GM23248 (cell line): ENCODE data around the gene DLG2. TPM values are rescaled to one million over a fixed set of nuclear protein-coding genes. Genes with fewer than 3 reads are reported as not detected.

Experiments
- DNase-seq: peaks from one replicate; pipeline ENCODE4 v3.0.0-alpha.2; 2015
- H2AFZ ChIP-seq: fragments of 200-600 bp; sonication (generic); 2 replicates; pipeline ENCODE4 v1.6.1; 2016; ENCODE audit warnings: antibody characterized with exemption
- H3F3A ChIP-seq: fragments of 200-600 bp; sonication (generic); 2 replicates; pipeline ENCODE4 v1.6.1; 2016; ENCODE audit warnings: mild to moderate bottlenecking, antibody characterized with exemption, mixed run types; ENCODE audit not compliant: insufficient read depth
- H3K27ac ChIP-seq: fragments of 200-600 bp; sonication (generic); 2 replicates; pipeline ENCODE4 v1.5.1; 2016; ENCODE audit warnings: mild to moderate bottlenecking
- H3K27me3 ChIP-seq: fragments of 200-600 bp; sonication (generic); replicated peaks from 2 replicates; pipeline ENCODE4 v1.6.1; 2016; ENCODE audit warnings: mild to moderate bottlenecking; ENCODE audit not compliant: insufficient read depth
- H3K36me3 ChIP-seq: fragments of 200-600 bp; sonication (generic); 2 replicates; pipeline ENCODE4 v1.6.1; 2016; ENCODE audit warnings: low read depth, mild to moderate bottlenecking
- H3K4me1 ChIP-seq: fragments of 200-600 bp; sonication (generic); 2 replicates; pipeline ENCODE4 v1.6.1; 2016; ENCODE audit warnings: mild to moderate bottlenecking; ENCODE audit not compliant: insufficient read depth
- H3K4me2 ChIP-seq: fragments of 200-600 bp; sonication (generic); one replicate; pipeline ENCODE4 v1.6.1; 2016; ENCODE audit warnings: mild to moderate bottlenecking; ENCODE audit not compliant: unreplicated experiment
- H3K4me3 ChIP-seq: fragments of 200-600 bp; sonication (generic); 2 replicates; pipeline ENCODE4 v1.5.1; 2016; ENCODE audit warnings: mild to moderate bottlenecking
- H3K79me2 ChIP-seq: fragments of 200-600 bp; sonication (generic); 2 replicates; pipeline ENCODE4 v1.6.1; 2016; ENCODE audit warnings: mild to moderate bottlenecking; ENCODE audit not compliant: insufficient read depth
- H3K9ac ChIP-seq: fragments of 200-600 bp; sonication (generic); 2 replicates; pipeline ENCODE4 v1.6.1; 2016; ENCODE audit warnings: mild to moderate bottlenecking
- H3K9me2 ChIP-seq: fragments of 200-600 bp; sonication (generic); 2 replicates; pipeline ENCODE4 v1.6.1; 2016; ENCODE audit warnings: mixed run types, mild to moderate bottlenecking, moderate library complexity; ENCODE audit not compliant: insufficient read depth
- H3K9me3 ChIP-seq: fragments of 200-600 bp; sonication (generic); one replicate; pipeline ENCODE4 v1.6.1; 2017; ENCODE audit warnings: low read depth
- H4K20me1 ChIP-seq: fragments of 200-600 bp; sonication (generic); 2 replicates; pipeline ENCODE4 v1.6.0; 2016; ENCODE audit not compliant: insufficient read depth
- EZH2 ChIP-seq: fragments of 200-600 bp; sonication (generic); IDR thresholded peaks from 2 replicates; pipeline ENCODE4 v1.6.1; 2018; ENCODE audit warnings: antibody characterized with exemption, mild to moderate bottlenecking; ENCODE audit not compliant: insufficient read depth, poor library complexity, severe bottlenecking
- EZH2phosphoT487 ChIP-seq: fragments of 200-600 bp; sonication (generic); IDR thresholded peaks from 2 replicates; pipeline ENCODE4 v1.6.1; 2018; ENCODE audit warnings: antibody characterized with exemption, moderate library complexity, mild to moderate bottlenecking, low read depth; ENCODE audit not compliant: insufficient read depth
- WGBS, 2 experiments: methylation state at CpG; one replicate each; pipeline ENCODE4 v1.1.6; 2015 to 2017; ENCODE audit warnings: low lambda C conversion rate in 2 of 2, low coverage in 1 of 2; ENCODE audit errors: missing lambda C conversion rate in 2 of 2; 5-methylcytosine and 5-hydroxymethylcytosine counted together
- in situ Hi-C: fragments of 300-500 bp; cut with MboI; formaldehyde crosslinking; loops from 2 replicates; pipeline ENCODE4 v1.15.0; 2020
- polyA plus RNA-seq: library from polyadenylated mRNA; unstranded; fragments of >200 nt; fragmentation: Nextera tagmentation; extraction: Ambion mirVana; gene quantifications from 2 replicates; pipeline ENCODE4 v1.2.1, GENCODE V29; 2016
- total RNA-seq: library from RNA; depleted of rRNA; stranded (reverse); fragments of >200 nt; shearing (Covaris generic); gene quantifications from 2 replicates; pipeline ENCODE4 v1.2.3, GENCODE V29; 2014

The DLG2 gene
- total and polyA plus RNA-seq, 2 experiments from 2014 or later = 1.1 to 1.7 TPM

GRCh38 chr11:84290647-84291046, 1336.5 kb downstream of the DLG2 start:
- peak overlapping the region; percentile 59 for H3K27ac ChIP-seq
- peak; percentile 74 for DNase-seq

GRCh38 chr11:84289381-84289906, 1337.7 kb downstream of the DLG2 start:
- in situ Hi-C loops = no loop called here
- H3K27me3 ChIP-seq = no peaks in the 10 kb centered on the region
- peaks cover 42% of the 10 kb centered on the region for H3K4me1 ChIP-seq
- WGBS, 2 experiments = 38 to 39% methylated on average over 3 of the region's 3 CpGs
- no peaks in the 10 kb centered on the region for H4K20me1 ChIP-seq
- H2AFZ ChIP-seq = peak overlapping the region; percentile 79
- H3K79me2 ChIP-seq = no peaks in the 10 kb centered on the region
- peak overlapping the region; percentile 53 for H3K4me2 ChIP-seq
- peak overlapping the region; percentile 7; the same call in 1 of the 2 replicates for H3K9ac ChIP-seq
- no peaks in the 10 kb centered on the region for H3K9me3 ChIP-seq
- no peaks in the 10 kb centered on the region for H3K9me2 ChIP-seq
- H3K4me3 ChIP-seq = peak overlapping the region; percentile 26; the same call in 1 of the 2 replicates
- H3K27ac ChIP-seq = peak overlapping the region; percentile 59
- peaks cover 43% of the 10 kb centered on the region for H3F3A ChIP-seq
- DNase-seq = peak; percentile 80
- H3K36me3 ChIP-seq = no peaks in the 10 kb centered on the region
- TF ChIP-seq EZH2phosphoT487 (no peak), EZH2 (no peak)

More at GRCh38 chr11:84290647-84291046, 1336.5 kb downstream of the DLG2 start:
- no peak overlapping the region for H3K9ac ChIP-seq
- no peaks in the 10 kb centered on the region for H3K9me3 ChIP-seq
- H3K27me3 ChIP-seq = no peaks in the 10 kb centered on the region
- H3K4me2 ChIP-seq = peak overlapping the region; percentile 53
- peak overlapping the region; percentile 79; the same call in 1 of the 2 replicates for H2AFZ ChIP-seq
- H4K20me1 ChIP-seq = no peaks in the 10 kb centered on the region
- in situ Hi-C loops = no loop called here
- no peak overlapping the region for H3K4me3 ChIP-seq
- no peaks in the 10 kb centered on the region for H3K79me2 ChIP-seq
- H3K36me3 ChIP-seq = no peaks in the 10 kb centered on the region
- TF ChIP-seq EZH2 (no peak), EZH2phosphoT487 (no peak)
- peaks cover 43% of the 10 kb centered on the region for H3F3A ChIP-seq
- no peaks in the 10 kb centered on the region for H3K9me2 ChIP-seq
- H3K4me1 ChIP-seq = peaks cover 42% of the 10 kb centered on the region

- in situ Hi-C loops = no loop called here
- Histone ChIP-seq H3K27me3 (no peaks in the 10 kb centered on the region), H3K4me1 (no peaks in the 10 kb centered on the region), H3K36me3 (no peaks in the 10 kb centered on the region), H3K79me2 (no peaks in the 10 kb centered on the region), H3F3A (no peaks in the 10 kb centered on the region), H3K9ac (no peak overlapping the region), H3K4me2 (no peak overlapping the region), H3K27ac (no peak overlapping the region), H4K20me1 (no peaks in the 10 kb centered on the region), H2AFZ (no peak overlapping the region), H3K4me3 (no peak overlapping the region), H3K9me3 (no peaks in the 10 kb centered on the region), H3K9me2 (no peaks in the 10 kb centered on the region)
- TF ChIP-seq EZH2phosphoT487 (no peak), EZH2 (no peak)
- DNase-seq = no peak
- 62 to 68% methylated on average over 2 of the region's 2 CpGs for WGBS, 2 experiments
Observed at GRCh38 chr11:84273541-84273940, 1353.6 kb downstream of the DLG2 start.

- Histone ChIP-seq H3K9me3 (no peaks in the 10 kb centered on the region), H4K20me1 (no peaks in the 10 kb centered on the region), H3K36me3 (no peaks in the 10 kb centered on the region), H2AFZ (no peak overlapping the region), H3K27me3 (no peaks in the 10 kb centered on the region; the same call in 1 of the 2 replicates), H3K4me2 (no peak overlapping the region), H3F3A (no peaks in the 10 kb centered on the region), H3K79me2 (no peaks in the 10 kb centered on the region), H3K9ac (no peak overlapping the region), H3K4me3 (no peak overlapping the region), H3K27ac (no peak overlapping the region), H3K9me2 (peaks cover 3% of the 10 kb centered on the region; the same call in 1 of the 2 replicates), H3K4me1 (no peaks in the 10 kb centered on the region)
- WGBS, 2 experiments = 67 to 70% methylated on average over 6 of the region's 6 CpGs
- no peak for DNase-seq
- TF ChIP-seq EZH2phosphoT487 (no peak), EZH2 (no peak)
- in situ Hi-C loops = no loop called here
Observed at GRCh38 chr11:84270466-84270865, 1356.7 kb downstream of the DLG2 start.

- Histone ChIP-seq H3K4me2 (no peak overlapping the region), H3K9me3 (no peaks in the 10 kb centered on the region), H3K27me3 (no peaks in the 10 kb centered on the region; the same call in 1 of the 2 replicates), H4K20me1 (no peaks in the 10 kb centered on the region), H3K27ac (no peak overlapping the region), H3K36me3 (no peaks in the 10 kb centered on the region), H2AFZ (no peak overlapping the region; the same call in 1 of the 2 replicates), H3K9ac (no peak overlapping the region), H3K4me1 (no peaks in the 10 kb centered on the region), H3F3A (no peaks in the 10 kb centered on the region), H3K9me2 (peaks cover 3% of the 10 kb centered on the region; the same call in 1 of the 2 replicates), H3K79me2 (no peaks in the 10 kb centered on the region), H3K4me3 (no peak overlapping the region)
- TF ChIP-seq EZH2 (no peak), EZH2phosphoT487 (no peak)
- DNase-seq = no peak
- WGBS, 2 experiments = 19 to 22% methylated on average over 1 of the region's 1 CpG
- in situ Hi-C loops = no loop called here
Observed at GRCh38 chr11:84264066-84264465, 1363.1 kb downstream of the DLG2 start.
